Activated CD4-positive, alpha-beta T cell treated with anti-CD3 and anti-CD28 coated beads, Interleukin-10, Interleukin-2, amounts not matched to agents 100 ng/mL and 50 ng/mL, durations not matched to agents 16 hours and 8 hours (primary cell): ENCODE results near the gene IDUA.
A peak's percentile ranks its signal among the peaks of the same experiment; 100 is the strongest.

Experiments
- DNase-seq: peaks from one replicate; pipeline ENCODE4 v3.0.0-alpha.2; 2020

The IDUA gene

GRCh38 chr4:1001561-1002130 lies 14.8 kb downstream of the IDUA start:
- DNase-seq = no peak

GRCh38 chr4:1002131-1002630 lies 15.3 kb downstream of the IDUA start:
- peak; percentile 24 for DNase-seq

- no peak for DNase-seq
Observed at GRCh38 chr4:1002631-1003251, 15.9 kb downstream of the IDUA start.

- DNase-seq = no peak
Observed at GRCh38 chr4:1003271-1004070, 16.6 kb downstream of the IDUA start.

- DNase-seq = no peak
Observed at GRCh38 chr4:1004071-1004418, 17.2 kb downstream of the IDUA start.

GRCh38 chr4:1004557-1005485 lies 18.0 kb downstream of the IDUA start:
- no peak for DNase-seq

GRCh38 chr4:1006856-1007255 lies 20.0 kb downstream of the IDUA start:
- DNase-seq = no peak

- peak; percentile 18 for DNase-seq
Observed at GRCh38 chr4:1008840-1009541, 22.1 kb downstream of the IDUA start.

- peak; percentile 78 for DNase-seq
Observed at GRCh38 chr4:1009542-1010394, 22.9 kb downstream of the IDUA start.

- DNase-seq = peak; percentile 88
Observed at GRCh38 chr4:1010395-1011021, 23.7 kb downstream of the IDUA start.

GRCh38 chr4:1011022-1011665 lies 24.3 kb downstream of the IDUA start, which contains the start of gene FGFRL1:
TSS of gene FGFRL1 (plus strand) at chr4:1011626. CDS start at chr4:1012486, 860 bp downstream.
- peak; percentile 90 for DNase-seq

GRCh38 chr4:1011666-1012033 lies 24.8 kb downstream of the IDUA start:
- no peak for DNase-seq

GRCh38 chr4:1012034-1012739 lies 25.3 kb downstream of the IDUA start:
- no peak for DNase-seq

GRCh38 chr4:1013225-1014073 lies 26.6 kb downstream of the IDUA start:
- DNase-seq = no peak

- no peak for DNase-seq
Observed at GRCh38 chr4:1014291-1015167, 27.7 kb downstream of the IDUA start.

GRCh38 chr4:1015179-1015578 lies 28.3 kb downstream of the IDUA start:
- DNase-seq = no peak

- no peak for DNase-seq
Observed at GRCh38 chr4:1015746-1016145, 28.9 kb downstream of the IDUA start.

- no peak for DNase-seq
Observed at GRCh38 chr4:1017211-1017610, 30.4 kb downstream of the IDUA start.
